Panc1 (cell line): ENCODE measurements around the gene SRSF3.

Experiments
- SIN3A ChIP-seq: IDR thresholded peaks from 2 replicates; pipeline ENCODE4 v1.6.1; 2012; ENCODE audit warnings: low read depth, mild to moderate bottlenecking, low read length, moderate library complexity, borderline replicate concordance; ENCODE audit not compliant: insufficient read depth
- TF ChIP-seq, protein P1 (sequence below): fragments of 450-650 bp; IDR thresholded peaks from 2 replicates; pipeline ENCODE4 v1.5.1; 2017; ENCODE audit warnings: mild to moderate bottlenecking

DNA sequence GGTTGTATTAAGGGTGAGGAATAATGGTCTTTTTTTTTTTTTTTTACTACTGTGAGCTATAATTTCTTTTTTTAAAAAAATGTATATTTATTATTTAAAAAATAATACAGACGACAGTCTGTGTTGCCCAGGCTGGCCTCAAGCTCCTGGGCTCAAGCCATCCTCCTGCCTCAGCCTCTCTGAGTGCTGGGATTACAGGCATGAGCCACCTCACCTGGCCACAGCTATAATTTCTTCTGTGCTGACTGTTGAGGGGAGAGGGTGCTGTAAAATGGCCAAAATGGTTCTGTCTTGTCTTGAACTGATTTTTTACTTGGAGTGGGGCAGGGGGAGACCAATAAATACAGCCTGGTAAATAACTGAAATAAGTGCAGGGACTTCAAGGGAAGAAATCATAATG lies 3.6 kb downstream of the SRSF3 start:
- TF ChIP-seq, protein P1, sequence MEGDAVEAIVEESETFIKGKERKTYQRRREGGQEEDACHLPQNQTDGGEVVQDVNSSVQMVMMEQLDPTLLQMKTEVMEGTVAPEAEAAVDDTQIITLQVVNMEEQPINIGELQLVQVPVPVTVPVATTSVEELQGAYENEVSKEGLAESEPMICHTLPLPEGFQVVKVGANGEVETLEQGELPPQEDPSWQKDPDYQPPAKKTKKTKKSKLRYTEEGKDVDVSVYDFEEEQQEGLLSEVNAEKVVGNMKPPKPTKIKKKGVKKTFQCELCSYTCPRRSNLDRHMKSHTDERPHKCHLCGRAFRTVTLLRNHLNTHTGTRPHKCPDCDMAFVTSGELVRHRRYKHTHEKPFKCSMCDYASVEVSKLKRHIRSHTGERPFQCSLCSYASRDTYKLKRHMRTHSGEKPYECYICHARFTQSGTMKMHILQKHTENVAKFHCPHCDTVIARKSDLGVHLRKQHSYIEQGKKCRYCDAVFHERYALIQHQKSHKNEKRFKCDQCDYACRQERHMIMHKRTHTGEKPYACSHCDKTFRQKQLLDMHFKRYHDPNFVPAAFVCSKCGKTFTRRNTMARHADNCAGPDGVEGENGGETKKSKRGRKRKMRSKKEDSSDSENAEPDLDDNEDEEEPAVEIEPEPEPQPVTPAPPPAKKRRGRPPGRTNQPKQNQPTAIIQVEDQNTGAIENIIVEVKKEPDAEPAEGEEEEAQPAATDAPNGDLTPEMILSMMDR: no peak
- TF ChIP-seq SIN3A: no peak
